ENCODE measurements around the gene RNU5D-1.
"Not testable (repeated sequence)": the region's sequence is repeated elsewhere in the genome, so short reads cannot be mapped to it uniquely, and the experiment has no call there.

Gene RNU5D-1

DNA sequence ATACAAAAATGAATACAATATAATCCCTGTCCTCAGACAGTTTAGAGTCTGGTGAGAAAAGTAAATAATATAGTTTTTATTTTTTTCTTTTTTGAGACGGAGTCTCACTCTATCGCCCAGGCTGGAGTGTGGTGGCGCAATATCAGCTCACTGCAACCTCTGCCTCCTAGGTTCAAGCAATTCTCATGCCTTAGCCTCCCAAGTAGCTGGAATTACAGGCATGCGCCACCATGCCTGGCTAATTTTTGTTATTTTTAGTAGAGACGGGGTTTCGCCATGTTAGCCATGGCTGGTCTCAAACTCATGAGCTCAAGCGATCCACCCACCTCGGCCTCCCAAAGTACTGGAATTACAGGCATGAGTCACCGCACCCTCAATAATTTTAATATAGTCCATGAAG, 31.6 kb downstream of the RNU5D-1 start:
- DNase-seq (ENCODE audit: low read depth) = not testable (repeated sequence)

DNA sequence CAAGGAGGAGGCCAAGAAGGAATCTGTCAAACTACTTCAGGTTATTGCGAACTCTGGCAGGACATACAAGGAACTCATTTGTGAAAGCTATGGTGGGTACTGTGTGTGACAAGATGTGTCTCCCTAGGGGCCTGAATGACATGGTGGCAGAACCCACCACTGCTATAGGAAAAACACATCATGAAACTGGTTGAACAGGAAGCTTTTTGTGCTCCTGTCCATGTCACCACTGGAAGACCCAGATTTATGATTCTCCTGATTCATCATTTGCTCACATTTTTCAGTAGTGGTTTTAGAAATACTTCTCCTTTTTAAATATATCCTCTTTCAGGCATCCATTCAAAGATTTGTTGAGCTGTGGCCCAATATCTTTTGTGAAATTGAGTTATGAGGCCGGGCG, 32.8 kb downstream of the RNU5D-1 start:
- no peak for DNase-seq (ENCODE audit: low read depth)

DNA sequence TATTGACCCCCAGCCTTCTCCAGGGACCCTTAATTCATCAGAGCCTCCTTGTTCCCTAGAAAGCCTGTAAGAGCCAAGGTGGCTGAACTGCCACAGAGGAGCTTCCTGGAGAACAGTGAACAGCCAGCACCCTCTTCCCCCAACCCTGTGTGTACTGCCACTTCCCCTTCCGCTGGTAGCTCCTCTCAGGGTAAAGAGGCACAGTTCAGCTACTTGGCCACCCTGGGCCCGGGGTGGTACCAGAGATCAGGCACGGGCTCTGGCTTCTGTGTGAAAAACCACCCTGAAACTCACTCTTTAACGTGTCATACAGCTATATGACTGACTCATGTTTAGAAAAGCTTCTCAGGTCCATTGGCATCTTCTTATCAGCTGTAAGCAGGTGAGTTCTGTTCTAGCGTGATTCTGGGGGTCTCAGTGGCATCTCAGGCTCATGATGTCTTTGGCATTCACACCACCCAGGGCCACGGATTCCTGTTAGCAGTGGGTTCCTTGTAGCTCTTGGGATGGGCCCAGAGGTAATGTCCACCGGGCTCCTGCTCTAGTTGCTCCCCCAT, 34.1 kb downstream of the RNU5D-1 start:
- DNase-seq (ENCODE audit: low read depth) = no peak

DNA sequence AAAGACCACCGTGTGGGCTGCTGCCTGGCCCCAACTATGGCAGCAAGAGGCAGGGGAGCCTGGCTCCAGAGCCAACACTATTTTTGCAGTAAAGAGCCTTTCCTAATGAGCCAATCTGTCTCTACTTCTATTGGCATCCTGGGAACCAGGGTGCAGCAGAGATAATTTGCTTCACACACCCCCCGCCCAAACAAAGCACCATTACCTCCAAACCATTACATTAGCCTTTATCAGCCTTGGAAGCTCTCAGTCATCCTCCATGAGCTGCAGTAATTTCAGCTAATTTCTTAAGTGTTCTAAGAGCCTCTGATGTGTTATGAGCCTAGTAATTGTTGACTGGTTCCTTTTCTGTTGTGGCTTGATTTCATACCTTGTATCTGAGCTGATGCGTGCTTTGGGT, 34.9 kb downstream of the RNU5D-1 start:
- DNase-seq (ENCODE audit: low read depth) = no peak

DNA sequence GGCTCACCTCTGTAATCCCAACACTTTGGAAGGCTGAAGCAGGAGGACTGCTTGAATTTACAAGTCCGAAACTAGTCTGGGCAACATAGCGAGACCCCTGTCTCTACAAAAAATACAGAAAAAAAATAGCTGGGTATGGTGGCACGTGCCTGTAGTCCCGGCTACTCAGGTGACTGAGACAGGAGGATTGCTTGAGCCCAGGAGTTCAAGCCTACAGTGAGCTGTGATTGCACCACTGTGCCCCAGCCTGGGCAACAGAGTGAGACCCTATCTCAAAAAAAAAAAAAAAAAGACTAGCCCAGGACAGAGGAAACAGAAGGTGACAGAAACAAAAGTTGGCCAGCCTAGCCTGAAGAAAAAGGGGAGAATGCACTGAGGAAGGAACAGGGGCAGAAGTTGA, 35.3 kb downstream of the RNU5D-1 start:
- no peak for DNase-seq (ENCODE audit: low read depth)

DNA sequence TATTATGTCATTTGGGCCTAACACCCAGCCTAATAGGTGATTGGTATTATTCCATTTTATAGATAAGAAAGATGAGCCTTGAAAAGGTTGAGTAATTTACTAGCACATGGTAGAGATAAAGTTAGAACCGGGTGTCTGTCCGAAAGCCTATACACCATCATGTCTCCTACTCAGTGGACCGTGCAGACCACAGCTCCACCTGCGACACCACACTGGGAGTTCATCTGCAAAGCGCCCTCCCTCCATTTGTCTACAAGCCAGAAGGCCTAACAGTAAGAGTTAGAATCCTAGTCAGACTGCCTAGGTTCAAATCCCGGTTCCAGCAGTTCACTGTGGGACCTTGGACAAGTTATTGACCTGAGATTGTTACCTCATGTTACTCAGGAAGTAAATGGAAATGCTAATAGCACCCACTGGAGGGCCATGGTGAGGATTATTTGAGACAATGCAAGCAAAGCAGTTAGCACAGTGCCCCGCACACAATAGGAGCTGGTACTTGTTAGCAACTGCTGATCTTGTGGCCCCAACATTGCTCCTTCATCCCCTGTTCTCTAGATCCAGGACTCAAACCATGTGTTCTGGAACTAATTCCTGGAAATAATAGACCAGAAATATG, 36.0 kb downstream of the RNU5D-1 start:
- DNase-seq (ENCODE audit: low read depth) = no peak

DNA sequence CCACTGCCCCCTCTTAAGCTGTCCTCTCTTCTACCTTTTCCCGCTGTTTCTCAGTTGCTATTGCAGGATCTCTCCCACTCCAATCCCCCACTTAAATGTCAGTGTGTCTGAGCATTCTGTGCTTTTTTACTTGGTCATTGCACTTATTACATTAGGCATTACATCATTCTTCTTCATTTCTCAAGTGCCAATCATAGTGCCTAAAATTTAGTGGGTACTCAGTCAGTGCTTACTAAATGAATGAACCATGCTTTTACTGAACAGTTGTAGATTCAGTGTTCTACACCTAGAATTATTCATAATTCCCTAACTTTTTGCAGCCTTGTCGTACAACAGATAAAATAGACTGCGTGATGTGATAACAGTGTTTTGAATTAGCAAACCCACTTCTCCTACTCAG, 37.1 kb downstream of the RNU5D-1 start:
- no peak for DNase-seq (ENCODE audit: low read depth)

DNA sequence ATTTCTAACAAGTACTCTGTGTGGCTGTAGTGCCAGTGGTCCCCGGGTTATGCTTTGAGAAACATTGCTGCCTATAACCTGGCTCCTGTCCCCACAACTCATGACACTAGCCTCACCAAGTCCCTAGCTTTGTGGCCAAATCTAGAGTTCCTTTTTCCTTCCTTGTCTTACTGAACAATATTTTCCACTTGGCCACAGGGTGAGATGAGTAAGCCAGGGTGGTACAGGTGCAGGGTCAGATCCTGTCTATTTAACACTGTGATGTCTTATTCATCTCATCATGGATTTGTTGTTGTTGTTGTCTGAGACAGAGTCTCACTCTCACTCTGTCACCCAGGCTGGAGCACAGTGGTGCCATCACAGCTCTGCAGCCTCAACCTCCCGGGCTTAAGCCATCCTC, 37.8 kb downstream of the RNU5D-1 start:
- DNase-seq (ENCODE audit: low read depth) = no peak

DNA sequence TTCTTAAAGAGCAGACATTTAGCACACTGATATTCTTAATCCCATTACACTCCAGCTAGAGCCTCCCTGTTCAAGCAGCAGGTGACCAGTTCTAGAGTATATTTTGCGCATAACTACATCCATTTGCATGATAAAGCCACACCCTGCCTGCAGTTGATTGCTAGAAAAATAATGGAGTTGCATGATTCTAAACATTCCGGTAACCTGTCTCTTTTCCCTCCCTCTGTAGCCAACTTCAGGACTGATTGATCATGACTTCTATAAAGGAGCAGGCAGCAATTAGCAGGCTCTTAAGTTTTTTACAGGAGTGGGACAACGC, 41.6 kb downstream of the RNU5D-1 start:
- DNase-seq (ENCODE audit: low read depth) = no peak

DNA sequence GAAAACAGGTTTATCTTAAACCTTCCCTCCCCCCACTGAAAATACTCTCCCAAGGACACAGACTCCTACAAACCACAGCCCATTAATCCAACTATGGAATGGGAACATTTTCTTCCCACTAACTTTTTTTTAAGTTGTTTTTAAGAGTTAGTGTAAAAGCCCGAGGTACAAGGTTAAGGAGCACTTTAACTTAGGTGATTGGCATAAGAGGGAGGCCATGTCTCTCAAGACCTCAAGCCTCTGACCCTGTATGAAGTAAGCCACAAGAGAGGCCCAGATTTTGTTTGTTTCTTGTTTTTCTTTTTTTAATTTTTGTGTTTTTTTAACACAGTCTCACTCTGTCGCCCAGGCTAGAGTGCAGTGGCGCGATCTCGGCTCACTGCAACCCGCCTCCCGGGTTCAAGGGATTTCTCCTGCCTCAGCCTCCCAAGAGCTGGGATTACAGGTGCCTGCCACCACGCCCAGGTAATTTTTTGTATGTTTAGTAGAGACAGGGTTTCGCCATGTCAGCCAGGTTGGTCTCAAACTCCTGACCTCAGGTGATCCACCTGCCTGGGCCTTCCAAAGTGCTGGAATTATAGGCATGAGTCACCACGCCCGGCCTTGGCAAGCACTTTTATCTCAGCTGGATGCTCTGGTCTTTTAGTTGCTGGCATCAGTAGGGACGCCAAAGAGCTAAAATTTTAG, 42.1 kb downstream of the RNU5D-1 start:
- no peak for DNase-seq (ENCODE audit: low read depth)

DNA sequence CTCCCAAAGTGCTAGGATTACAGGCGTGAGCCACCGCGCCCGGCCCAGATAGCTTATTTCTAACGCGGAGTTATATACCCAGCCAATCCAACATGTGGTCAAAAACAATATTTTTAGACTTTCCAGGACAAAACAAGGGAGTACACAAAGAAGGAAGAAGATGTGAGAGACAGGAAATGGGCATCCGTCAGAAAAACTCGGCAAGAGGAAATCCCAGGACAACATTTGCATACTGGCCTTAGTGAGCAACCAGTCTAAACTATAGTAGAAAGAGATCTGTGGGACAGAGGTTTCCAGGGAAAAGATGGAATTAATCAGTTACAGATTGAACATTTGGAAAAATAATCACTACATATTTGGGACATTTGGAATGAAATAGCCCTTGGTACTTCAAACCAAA, 45.1 kb downstream of the RNU5D-1 start:
- DNase-seq (ENCODE audit: low read depth) = no peak

DNA sequence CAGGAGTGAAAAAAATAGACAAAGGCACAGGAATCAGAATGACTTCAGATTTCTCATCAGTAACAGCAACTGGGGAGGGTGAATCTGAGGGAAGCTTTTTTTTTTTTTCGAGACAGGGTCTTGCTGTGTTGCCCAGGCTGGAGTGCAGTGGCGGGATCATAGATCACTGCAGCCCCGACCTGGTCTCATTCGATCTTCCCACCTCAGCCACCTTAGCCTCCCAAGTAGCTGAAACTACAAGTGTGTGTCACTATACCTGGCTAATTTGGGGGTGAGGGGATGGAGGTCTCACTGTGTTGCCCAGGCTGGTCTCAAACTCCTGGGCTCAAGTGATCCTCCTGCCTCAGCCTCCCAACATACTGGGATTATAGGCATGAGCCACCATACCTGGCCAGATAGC, 45.8 kb downstream of the RNU5D-1 start:
- no peak for DNase-seq (ENCODE audit: low read depth)

DNA sequence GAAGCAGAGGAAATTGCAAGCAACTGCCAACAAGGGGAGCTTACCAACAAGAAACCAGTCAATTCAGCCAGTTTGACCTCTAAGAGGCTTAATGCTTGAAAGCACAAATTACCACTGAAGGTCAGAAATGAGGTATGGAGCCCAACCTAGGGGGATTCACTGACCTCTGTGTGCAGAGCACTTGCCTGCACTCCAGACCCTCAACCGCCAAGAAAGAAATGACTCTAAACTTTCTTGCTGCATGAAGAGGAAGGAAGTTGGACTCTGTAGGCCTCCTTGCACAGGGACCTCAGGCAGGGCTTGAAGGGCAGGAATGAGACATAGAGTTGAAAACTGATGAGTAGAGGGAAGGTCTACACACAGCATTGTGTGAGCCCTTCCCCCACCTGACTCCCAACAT, 46.4 kb downstream of the RNU5D-1 start:
- DNase-seq (ENCODE audit: low read depth) = no peak

DNA sequence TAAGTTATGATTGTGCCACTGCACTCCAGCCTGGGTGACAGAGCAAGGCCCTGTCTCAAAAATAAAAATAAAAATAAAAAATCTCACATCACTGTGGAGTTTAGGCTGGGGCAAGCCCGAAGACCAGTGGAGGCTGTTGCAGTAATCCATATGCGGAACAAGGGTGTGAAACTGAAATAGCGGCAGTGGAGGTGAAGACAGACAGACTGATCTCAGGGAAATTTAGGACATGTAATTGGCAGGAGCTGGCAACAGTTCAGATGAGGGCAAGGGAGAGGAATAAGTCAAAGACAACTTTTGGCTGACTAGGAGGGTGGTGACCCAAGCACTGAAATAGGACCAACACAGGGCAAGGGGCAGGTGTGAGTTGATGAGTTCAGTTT, 48.1 kb downstream of the RNU5D-1 start:
- DNase-seq (ENCODE audit: low read depth) = no peak

DNA sequence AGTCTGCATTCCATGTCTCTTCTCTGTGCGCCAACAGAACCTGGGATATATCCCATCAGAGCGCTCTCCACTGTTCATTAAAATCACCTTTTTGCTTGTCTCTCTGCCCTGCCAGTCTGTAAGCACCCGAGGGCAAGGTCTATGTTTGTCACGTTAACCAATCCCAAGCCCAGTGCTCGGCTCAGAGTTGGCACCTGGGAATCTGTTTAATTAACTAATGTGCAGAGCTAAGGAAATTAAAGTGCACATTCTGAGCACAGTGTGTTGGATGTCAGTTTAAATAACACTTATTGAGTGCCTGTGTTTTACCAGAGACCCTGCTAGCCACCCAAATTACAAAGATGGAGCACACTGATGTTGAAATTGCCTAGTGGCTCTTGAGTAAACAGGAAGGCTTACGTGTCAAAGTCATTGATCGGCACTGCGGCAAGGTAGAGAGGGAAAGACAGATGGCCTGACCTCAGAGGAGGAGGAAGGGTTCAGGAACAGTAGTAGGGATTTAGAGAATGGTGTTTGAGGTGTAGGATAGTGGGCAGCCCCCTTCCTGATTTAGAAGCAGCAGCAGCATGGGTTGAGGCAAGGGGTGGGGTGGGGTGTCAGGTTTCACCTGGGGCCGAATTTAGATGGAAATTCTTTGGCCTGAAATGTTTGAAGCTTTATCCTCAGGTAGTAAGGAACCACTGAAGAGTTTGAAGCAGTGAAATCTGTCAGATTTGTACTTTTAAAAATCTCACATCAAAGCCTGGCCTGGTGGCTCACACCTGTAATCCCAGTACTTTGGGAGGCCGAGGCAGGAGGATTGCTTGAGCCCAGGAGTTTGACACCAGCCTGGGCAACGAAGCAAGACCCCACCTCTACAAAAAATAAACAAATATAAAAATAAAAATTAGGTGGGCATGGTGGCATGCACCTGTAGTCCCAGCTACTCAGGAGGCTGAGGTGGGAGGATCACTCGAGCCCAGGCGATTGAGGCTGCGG, 48.8 kb downstream of the RNU5D-1 start:
- DNase-seq (ENCODE audit: low read depth) = no peak
